Upper lobe of left lung (tissue), 6 donors: ENCODE data around the gene AKAP10. TPM values are rescaled to one million over a fixed set of nuclear protein-coding genes. Genes with fewer than 3 reads are reported as not detected.

Source experiments
- ATAC-seq, 2 donors: fragments of 200-7000 bp; cut with Tn5 transposase; one replicate each; pipeline ENCODE4 v1.9.1; 2022; ENCODE audit warnings: mild to moderate bottlenecking in 2 of 2, moderate library complexity in 2 of 2; ENCODE audit not compliant: low FRiP score in 2 of 2
- DNase-seq, 2 donors: peaks; one replicate each; pipeline ENCODE4 v3.0.0-alpha.2; 2019 to 2020
- H3K27ac ChIP-seq, 4 donors: fragments of 200-600 bp; sonication (generic); one replicate each; pipeline ENCODE4 v1.5.1; 2016 to 2019
- H3K27me3 ChIP-seq, 4 donors: fragments of 200-600 bp; sonication (generic); one replicate each; pipeline ENCODE4 v1.5.1; 2017 to 2019
- H3K36me3 ChIP-seq, 4 donors: fragments of 200-600 bp; sonication (generic); one replicate each; pipeline ENCODE4 v1.5.1; 2016 to 2019
- H3K4me1 ChIP-seq, 4 donors: fragments of 200-600 bp; sonication (generic); one replicate each; pipeline ENCODE4 v1.5.1; 2018 to 2019
- H3K4me3 ChIP-seq, 4 donors: fragments of 200-600 bp; sonication (generic); one replicate each; pipeline ENCODE4 v1.5.1; 2017 to 2019; ENCODE audit warnings: mild to moderate bottlenecking in 2 of 4, moderate library complexity in 1 of 4
- H3K9me3 ChIP-seq, 4 donors: fragments of 200-600 bp; sonication (generic); one replicate each; pipeline ENCODE4 v1.5.1; 2018 to 2019
- EP300 ChIP-seq, 4 donors: sonication (generic); formaldehyde crosslinking; IDR thresholded peaks; one replicate each; pipeline ENCODE4 v1.5.1; 2017; ENCODE audit warnings: antibody characterized with exemption in 4 of 4, control low read depth in 2 of 4
- POLR2A ChIP-seq, 4 donors: fragments of 450-650 bp; IDR thresholded peaks; one replicate each; pipeline ENCODE4 v1.5.1; 2016 to 2017; ENCODE audit warnings: antibody characterized with exemption in 4 of 4, mild to moderate bottlenecking in 2 of 4
- POLR2AphosphoS5 ChIP-seq, 2 donors: sonication (generic); formaldehyde crosslinking; IDR thresholded peaks; one replicate each; pipeline ENCODE4 v1.5.1; 2017; ENCODE audit warnings: antibody characterized with exemption in 2 of 2
- WGBS, 2 donors: methylation state at CpG; one replicate each; pipeline ENCODE4 v1.1.5; 2017 to 2018; 5-methylcytosine and 5-hydroxymethylcytosine counted together
- total RNA-seq, 6 donors: library from RNA; depleted of rRNA in 4 of 6; stranded (reverse); fragments of >200 nt in 4 of 6; gene quantifications; one replicate each; pipeline versions ENCODE4 v1.1.0 to v1.2.1, GENCODE V29; 2016 to 2021
- TF ChIP-seq, protein P1 (sequence below), 6 experiments: fragments of 450-650 bp in 4 of 6; fragments of 200-600 bp in 2 of 6; sonication (generic) in 2 of 6; IDR thresholded peaks; one replicate each; pipeline ENCODE4 v1.5.1; 2016 to 2019; ENCODE audit warnings: antibody characterized with exemption in 6 of 6
- donor health status: DM: no; HTN: no; CAD: no; lungs with moderate emphysema.
- donor health status: DM: no; HTN: yes; CAD: no; lungs with severe emphysema.

Gene AKAP10
- total RNA-seq, 6 donors from 2014 or later, result 13.4 to 40.3 (median 30.6) TPM

DNA sequence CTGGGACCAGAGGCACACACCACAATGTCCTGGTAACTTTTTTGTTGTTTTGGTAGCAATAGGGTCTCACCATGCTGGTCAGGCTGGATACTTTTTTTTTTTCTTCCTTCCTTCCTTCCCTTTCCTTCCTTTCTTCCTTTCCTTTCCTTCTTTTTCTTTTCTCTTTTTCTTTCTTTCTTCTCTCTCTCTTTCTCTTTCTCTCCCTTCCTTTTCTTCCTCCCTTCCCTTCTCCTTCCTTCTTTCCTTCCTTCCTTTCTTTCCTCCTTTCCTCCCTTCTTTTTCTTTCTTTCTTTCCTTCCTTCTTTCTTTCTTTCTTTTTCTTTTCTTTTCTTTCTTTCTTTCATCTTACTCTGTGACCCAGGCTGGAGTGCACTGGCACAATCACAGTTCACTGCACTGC lies 91.5 kb downstream of the AKAP10 start:
- Histone ChIP-seq H3K27ac (no peak overlapping the region), H3K4me1 (peaks cover 0 to 4% (median 0%) of the 10 kb centered on the region in 4 donors), H3K36me3 (no peaks in the 10 kb centered on the region), H3K27me3 (no peaks in the 10 kb centered on the region), H3K4me3 (no peak overlapping the region), H3K9me3 (no peaks in the 10 kb centered on the region)
- ATAC-seq, result no peak
- TF ChIP-seq POLR2AphosphoS5 (IDR thresholded peaks at IDR 0.05), result no peak
- TF ChIP-seq POLR2A (IDR thresholded peaks at IDR 0.05), result no peak
- no peak for TF ChIP-seq EP300 (IDR thresholded peaks at IDR 0.05)
- TF ChIP-seq, protein P1, sequence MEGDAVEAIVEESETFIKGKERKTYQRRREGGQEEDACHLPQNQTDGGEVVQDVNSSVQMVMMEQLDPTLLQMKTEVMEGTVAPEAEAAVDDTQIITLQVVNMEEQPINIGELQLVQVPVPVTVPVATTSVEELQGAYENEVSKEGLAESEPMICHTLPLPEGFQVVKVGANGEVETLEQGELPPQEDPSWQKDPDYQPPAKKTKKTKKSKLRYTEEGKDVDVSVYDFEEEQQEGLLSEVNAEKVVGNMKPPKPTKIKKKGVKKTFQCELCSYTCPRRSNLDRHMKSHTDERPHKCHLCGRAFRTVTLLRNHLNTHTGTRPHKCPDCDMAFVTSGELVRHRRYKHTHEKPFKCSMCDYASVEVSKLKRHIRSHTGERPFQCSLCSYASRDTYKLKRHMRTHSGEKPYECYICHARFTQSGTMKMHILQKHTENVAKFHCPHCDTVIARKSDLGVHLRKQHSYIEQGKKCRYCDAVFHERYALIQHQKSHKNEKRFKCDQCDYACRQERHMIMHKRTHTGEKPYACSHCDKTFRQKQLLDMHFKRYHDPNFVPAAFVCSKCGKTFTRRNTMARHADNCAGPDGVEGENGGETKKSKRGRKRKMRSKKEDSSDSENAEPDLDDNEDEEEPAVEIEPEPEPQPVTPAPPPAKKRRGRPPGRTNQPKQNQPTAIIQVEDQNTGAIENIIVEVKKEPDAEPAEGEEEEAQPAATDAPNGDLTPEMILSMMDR (IDR thresholded peaks at IDR 0.05), result no peak
- no peak for DNase-seq

DNA sequence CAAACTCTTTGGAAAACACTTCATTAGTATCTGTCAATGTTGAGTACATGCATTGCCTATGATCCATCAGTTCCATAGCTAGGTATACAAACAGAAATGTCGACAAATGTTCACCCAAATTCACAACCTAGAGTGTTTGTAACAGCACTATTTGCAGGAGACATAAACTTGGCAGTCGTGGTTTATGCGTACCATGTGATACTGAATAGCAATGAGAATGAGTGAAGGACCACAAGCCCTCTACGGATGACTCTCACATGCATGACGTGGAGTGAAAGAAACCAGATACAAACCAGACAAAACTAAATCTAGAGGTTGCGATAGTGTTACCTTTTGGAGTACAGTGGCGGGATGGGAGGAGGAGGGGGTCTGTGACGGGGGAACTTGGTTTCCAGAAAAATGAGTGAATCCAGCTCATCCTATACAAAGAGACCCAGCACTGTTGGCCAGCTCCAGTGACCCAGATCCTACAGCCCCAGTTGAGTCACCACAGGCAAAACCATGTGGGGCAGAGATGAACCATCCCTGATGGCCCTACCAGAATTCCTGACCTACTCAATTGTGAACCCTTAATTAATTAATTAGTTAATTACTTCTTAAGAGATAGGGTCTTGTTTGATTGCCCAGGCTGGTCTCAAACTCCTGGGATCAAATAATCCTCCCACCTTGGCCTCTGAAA lies 94.0 kb downstream of the AKAP10 start:
- Histone ChIP-seq H3K36me3 (no peaks in the 10 kb centered on the region), H3K9me3 (no peaks in the 10 kb centered on the region), H3K27me3 (no peaks in the 10 kb centered on the region), H3K4me1 (no peaks in the 10 kb centered on the region), H3K27ac (no peak overlapping the region), H3K4me3 (no peak overlapping the region)
- DNase-seq, result no peak
- TF ChIP-seq POLR2AphosphoS5 (IDR thresholded peaks at IDR 0.05) (no peak), POLR2A (IDR thresholded peaks at IDR 0.05) (no peak), EP300 (IDR thresholded peaks at IDR 0.05) (no peak)
- TF ChIP-seq, protein P1 (IDR thresholded peaks at IDR 0.05), result no peak
- WGBS, 2 donors, result 78 to 86% methylated on average over 8 of the region's 8 CpGs
- ATAC-seq, result no peak

DNA sequence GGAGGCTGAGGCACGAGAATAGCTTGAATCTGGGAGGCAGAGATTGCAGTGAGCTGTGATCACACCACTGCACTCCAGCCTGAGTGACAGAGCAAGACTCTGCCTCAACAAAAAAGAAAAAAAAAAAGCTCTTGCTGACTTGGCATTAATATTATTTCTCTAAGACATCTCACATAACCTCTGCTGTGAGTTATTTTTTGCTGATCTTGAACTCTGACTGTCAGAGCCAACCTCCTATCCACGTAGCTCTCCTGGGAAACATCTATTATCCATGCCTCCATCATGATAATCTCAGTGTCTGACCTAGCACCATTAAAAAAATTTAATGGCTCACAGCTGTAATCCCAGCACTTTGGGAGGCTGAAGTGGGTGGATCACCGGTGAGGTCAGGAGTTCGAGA lies 97.2 kb downstream of the AKAP10 start:
- ATAC-seq, result no peak
- WGBS, 2 donors, result 86 to 87% methylated on average over 4 of the region's 4 CpGs
- no peak for DNase-seq

DNA sequence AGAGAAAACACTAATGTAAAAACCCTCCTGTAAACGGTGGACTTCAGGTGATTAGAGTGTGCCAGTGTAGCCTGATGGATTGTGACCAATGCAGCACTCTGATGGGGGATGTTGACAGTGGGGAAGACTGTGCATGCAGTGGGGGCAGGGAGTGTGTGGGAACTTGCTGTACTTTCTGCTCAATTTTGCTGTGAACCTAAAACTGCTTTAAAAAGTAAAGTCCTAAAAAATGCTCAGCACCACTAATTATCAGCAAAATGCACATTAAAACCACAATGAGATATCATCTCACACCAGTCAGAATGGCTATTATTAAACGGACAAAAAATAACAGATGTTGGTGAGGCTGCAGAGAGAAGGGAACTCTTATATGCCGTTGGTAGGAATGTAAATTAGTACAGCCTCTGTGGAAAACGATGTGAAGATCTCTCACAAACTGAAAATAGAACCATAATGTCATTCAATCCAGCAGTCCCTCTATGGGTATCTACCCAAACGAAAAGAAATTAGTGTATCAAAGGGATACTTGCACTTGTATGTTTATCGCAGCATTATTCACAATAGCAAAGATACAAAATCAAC lies 100.2 kb downstream of the AKAP10 start:
- H3K4me3 ChIP-seq, result no peak overlapping the region
- H3K4me1 ChIP-seq, result peaks cover 0 to 5% (median 0%) of the 10 kb centered on the region in 4 donors
- TF ChIP-seq EP300 (IDR thresholded peaks at IDR 0.05) (no peak), POLR2A (IDR thresholded peaks at IDR 0.05) (no peak), POLR2AphosphoS5 (IDR thresholded peaks at IDR 0.05) (no peak)
- TF ChIP-seq, protein P1 (IDR thresholded peaks at IDR 0.05), result no peak
- no peaks in the 10 kb centered on the region for H3K27me3 ChIP-seq
- no peaks in the 10 kb centered on the region for H3K9me3 ChIP-seq
- 42 to 47% methylated on average over 6 of the region's 6 CpGs for WGBS, 2 donors
- DNase-seq (no peak), ATAC-seq (no peak)
- H3K36me3 ChIP-seq, result no peaks in the 10 kb centered on the region
- H3K27ac ChIP-seq, result no peak overlapping the region

More for the DNA sequence above, 97.2 kb downstream of the AKAP10 start:
- Histone ChIP-seq H3K27me3 (no peaks in the 10 kb centered on the region), H3K4me3 (no peak overlapping the region), H3K4me1 (peaks cover 0 to 5% (median 0%) of the 10 kb centered on the region in 4 donors), H3K27ac (no peak overlapping the region), H3K36me3 (no peaks in the 10 kb centered on the region), H3K9me3 (no peaks in the 10 kb centered on the region)
- TF ChIP-seq, protein P1 (IDR thresholded peaks at IDR 0.05), result no peak
- no peak for TF ChIP-seq EP300 (IDR thresholded peaks at IDR 0.05)
- no peak for TF ChIP-seq POLR2A (IDR thresholded peaks at IDR 0.05)
- no peak for TF ChIP-seq POLR2AphosphoS5 (IDR thresholded peaks at IDR 0.05)
